Hematopoietic multipotent progenitor cell treated with erythropoietin and hydrocortisone succinate and interleukin-3 and kit ligand, for 8 days (in vitro differentiated cells): Measurements from ENCODE around the gene ZNF155.
A peak's percentile ranks its signal among the peaks of the same experiment; 100 is the strongest.

ENCODE experiments used
- DNase-seq: peaks from one replicate; pipeline ENCODE4 v3.0.0-alpha.2; 2015

Gene ZNF155

GRCh38 chr19:44005973-44006372 is 22.0 kb downstream of the ZNF155 start:
- DNase-seq = no peak

- DNase-seq = no peak
Observed at GRCh38 chr19:44007473-44007872, 23.5 kb downstream of the ZNF155 start.

- no peak for DNase-seq
Observed at GRCh38 chr19:44010468-44010867, 26.5 kb downstream of the ZNF155 start.

GRCh38 chr19:44019498-44019897 is 35.5 kb downstream of the ZNF155 start:
- no peak for DNase-seq

GRCh38 chr19:44021221-44021620 is 37.2 kb downstream of the ZNF155 start:
- DNase-seq = no peak

GRCh38 chr19:44024900-44025216 is 40.9 kb downstream of the ZNF155 start:
- no peak for DNase-seq

GRCh38 chr19:44025217-44025936 is 41.4 kb downstream of the ZNF155 start, which contains the start of gene ZNF222:
TSS of gene ZNF222 (plus strand) at chr19:44025379. CDS start at chr19:44025437, 58 bp downstream.
- DNase-seq = peak; percentile 93

GRCh38 chr19:44026622-44027021 is 42.6 kb downstream of the ZNF155 start:
- peak; percentile 31 for DNase-seq

GRCh38 chr19:44032001-44032610 is 48.1 kb downstream of the ZNF155 start:
- no peak for DNase-seq

GRCh38 chr19:44042147-44042546 is 58.2 kb downstream of the ZNF155 start:
- DNase-seq = no peak
